GM12878 (cell line): ENCODE data around the gene NASP. TPM values are rescaled to one million over a fixed set of nuclear protein-coding genes. Genes with fewer than 3 reads are reported as not detected.
A peak's percentile ranks its signal among the peaks of the same experiment; 100 is the strongest.

Experiments used
- ATAC-seq: fragments of 200-7000 bp; cut with Tn5 transposase; 3 replicates; pipeline ENCODE4 v1.9.1; 2020; ENCODE audit warnings: mild to moderate bottlenecking, moderate library complexity
- BruUV-seq: library from RNA; stranded (reverse); fragments of 400-500 nt; replicated peaks from 2 replicates; lab custom pipeline; 2021; lab: Mats Ljungman, UMichigan
- CTCF ChIA-PET: fragments of 300-600 bp; sonication (Branson Sonifier 250); formaldehyde crosslinking; extraction: SDS; loops from one replicate; lab custom pipeline; 2021; ENCODE audit warnings: inconsistent platforms; lab: Yijun Ruan, JAX
- POLR2A ChIA-PET: fragments of 350-600 bp; formaldehyde crosslinking; extraction: SDS; loops from one replicate; lab custom pipeline; 2021; ENCODE audit warnings: inconsistent platforms; lab: Charles Lee
- RAD21 ChIA-PET: fragments of 300-600 bp; sonication (Branson Sonifier 250); formaldehyde crosslinking; loops from one replicate; lab custom pipeline; 2023; ENCODE audit warnings: antibody characterized with exemption; ENCODE audit not compliant: unreplicated experiment; lab: Charles Lee
- SMC1A ChIA-PET: fragments of 300-600 bp; sonication (Branson Sonifier 250); formaldehyde crosslinking; loops from one replicate; lab custom pipeline; 2023; ENCODE audit not compliant: unreplicated experiment, uncharacterized antibody; lab: Charles Lee
- DNase-seq: peaks from one replicate; pipeline ENCODE4 v3.0.0-alpha.2; 2011; ENCODE audit warnings: low read depth, low spot score
- FAIRE-seq: peaks from 3 replicates; lab custom pipeline; 2011; peaks lifted over from hg19 to GRCh38; lab: Jason Lieb, UNC
- H2AFZ ChIP-seq: 2 replicates; pipeline ENCODE4 v1.6.0; 2011; ENCODE audit warnings: low read depth, low read length, control low read depth; ENCODE audit not compliant: control insufficient read depth
- H3K27ac ChIP-seq: 2 replicates; pipeline ENCODE4 v1.5.1; 2011; ENCODE audit warnings: control low read depth; ENCODE audit not compliant: control insufficient read depth, insufficient read depth
- H3K27me3 ChIP-seq, 2 experiments: replicated peaks in 1 of 2; 2 replicates each; pipeline versions ENCODE4 v1.6.0 to v1.6.1; 2011; ENCODE audit warnings: low read length in 1 of 2; ENCODE audit not compliant: control insufficient read depth in 2 of 2, insufficient read depth in 2 of 2
- H3K36me3 ChIP-seq, 2 experiments: 2 replicates each; pipeline ENCODE4 v1.5.1; 2011; ENCODE audit warnings: low read length in 1 of 2; ENCODE audit not compliant: control insufficient read depth in 2 of 2, insufficient read depth in 2 of 2
- H3K4me1 ChIP-seq: 2 replicates; pipeline ENCODE4 v1.6.1; 2011; ENCODE audit warnings: mild to moderate bottlenecking, low read length, moderate library complexity, mixed read lengths; ENCODE audit not compliant: control insufficient read depth, insufficient read depth
- H3K4me2 ChIP-seq: 2 replicates; pipeline ENCODE4 v1.6.0; 2011; ENCODE audit warnings: control low read depth; ENCODE audit not compliant: control insufficient read depth, insufficient read depth
- H3K4me3 ChIP-seq: fragments of 200-600 bp; sonication (generic); 2 replicates; pipeline ENCODE4 v1.5.1; 2016
- H3K79me2 ChIP-seq: 2 replicates; pipeline ENCODE4 v1.6.0; 2011; ENCODE audit warnings: low read length; ENCODE audit not compliant: control insufficient read depth, insufficient read depth
- H3K9ac ChIP-seq: 2 replicates; pipeline ENCODE4 v1.8.0; 2011; ENCODE audit warnings: low read length, control low read depth, mixed read lengths; ENCODE audit not compliant: control insufficient read depth, insufficient read depth
- H3K9me3 ChIP-seq: replicated peaks from 3 replicates; pipeline ENCODE4 v1.5.1; 2011; ENCODE audit warnings: mild to moderate bottlenecking, low read length; ENCODE audit not compliant: control insufficient read depth, insufficient read depth
- H4K20me1 ChIP-seq: 2 replicates; pipeline ENCODE4 v1.6.0; 2011; ENCODE audit not compliant: control insufficient read depth, insufficient read depth
- CEBPB ChIP-seq, 2 experiments: fragments of 150-350 bp in 1 of 2; IDR thresholded peaks; 2 replicates each; pipeline ENCODE4 v1.6.1; 2012 to 2014; ENCODE audit warnings: low read depth in 2 of 2, low read length in 2 of 2, borderline replicate concordance in 1 of 2, inconsistent platforms in 1 of 2
- ESRRA ChIP-seq: IDR thresholded peaks from 2 replicates; pipeline ENCODE4 v1.6.1; 2012; ENCODE audit warnings: mild to moderate bottlenecking, low read length, improper control_type of control experiment
- IKZF1 ChIP-seq: fragments of 450-650 bp; conservative IDR thresholded peaks from 2 replicates; pipeline ENCODE4 v1.6.1; 2017; ENCODE audit warnings: antibody characterized with exemption, mild to moderate bottlenecking
- KAT2A ChIP-seq: conservative IDR thresholded peaks from 2 replicates; pipeline ENCODE4 v1.6.1; 2011; ENCODE audit warnings: low read depth, low read length; ENCODE audit not compliant: control insufficient read depth
- NR2F1 ChIP-seq: fragments of 450-650 bp; conservative IDR thresholded peaks from 2 replicates; pipeline ENCODE4 v1.6.1; 2017; ENCODE audit warnings: mild to moderate bottlenecking
- RAD21 ChIP-seq: IDR thresholded peaks from 2 replicates; pipeline ENCODE4 v1.6.1; 2011; ENCODE audit warnings: mild to moderate bottlenecking, low read depth, low read length, moderate library complexity; ENCODE audit not compliant: insufficient read depth
- RCOR1 ChIP-seq: conservative IDR thresholded peaks from 2 replicates; pipeline ENCODE4 v1.6.1; 2012; ENCODE audit warnings: low read depth, low read length, improper control_type of control experiment
- RELA ChIP-seq: fragments of 450-650 bp; IDR thresholded peaks from 2 replicates; pipeline ENCODE4 v1.8.0; 2014; ENCODE audit warnings: borderline replicate concordance; ENCODE audit not compliant: partially characterized antibody
- RUNX3 ChIP-seq: IDR thresholded peaks from 2 replicates; pipeline ENCODE4 v1.6.1; 2012; ENCODE audit warnings: low read length, inconsistent platforms
- SMAD5 ChIP-seq: IDR thresholded peaks from 2 replicates; pipeline ENCODE4 v1.6.1; 2016; ENCODE audit warnings: antibody characterized with exemption, low read depth
- WRNIP1 ChIP-seq: IDR thresholded peaks from 2 replicates; pipeline ENCODE4 v1.6.1; 2011; ENCODE audit warnings: low read depth, low read length, improper control_type of control experiment, borderline replicate concordance
- WGBS: methylation state at CpG from one replicate; pipeline ENCODE4 v1.1.6; 2016; ENCODE audit warnings: low lambda C conversion rate; ENCODE audit not compliant: insufficient replicate concordance, insufficient coverage; ENCODE audit errors: missing lambda C conversion rate; 5-methylcytosine and 5-hydroxymethylcytosine counted together
- in situ Hi-C: fragments of 300-500 bp; cut with MboI; formaldehyde crosslinking; loops from 9 replicates; pipeline ENCODE4 v1.14.3; 2018; ENCODE audit warnings: mixed read lengths
- intact Hi-C: fragments of 100-400 bp; cut with micrococcal nuclease; formaldehyde crosslinking; loops from one replicate; pipeline ENCODE4 v1.14.2; 2022; ENCODE audit not compliant: unreplicated experiment
- polyA plus RNA-seq, 11 experiments: library from polyadenylated mRNA; depleted of rRNA in 4 of 11; unstranded in 6 of 11; stranded (reverse) in 5 of 11; fragments of >200 nt; fragmentation: Nextera tagmentation in 4 of 11; fragmentation: Illumina TruSeq in 1 of 11; extraction: Ambion mirVana in 4 of 11; extraction: Trizol in 1 of 11; gene quantifications; 1 replicate in 1 of 11; 2 replicates in 10 of 11; pipeline versions ENCODE4 v1.2.1 to v1.2.3, GENCODE V29; 2011 to 2016; ENCODE audit warnings: inconsistent platforms in 2 of 11, missing spikeins in 2 of 11, low read depth in 1 of 11
- total RNA-seq, 4 experiments: library from RNA; depleted of rRNA in 3 of 4; stranded (reverse); fragments of >200 nt in 3 of 4; fragmentation: Illumina TruSeq in 1 of 4; extraction: Trizol in 1 of 4; gene quantifications; 2 replicates each; pipeline versions ENCODE4 v1.2.1 to v1.2.3, GENCODE V29; 2013 to 2021
- TF ChIP-seq, protein P1 (sequence below): fragments of 150-350 bp; IDR thresholded peaks from 2 replicates; pipeline ENCODE4 v1.6.1; 2016; ENCODE audit warnings: low read depth, low read length
- TF ChIP-seq, protein P2 (sequence below): IDR thresholded peaks from 2 replicates; pipeline ENCODE4 v1.6.1; 2012; ENCODE audit warnings: low read depth, low read length, improper control_type of control experiment
- TF ChIP-seq, protein P3 (sequence below): fragments of 450-650 bp; IDR thresholded peaks from 2 replicates; pipeline ENCODE4 v1.6.1; 2018; ENCODE audit warnings: borderline replicate concordance, mild to moderate bottlenecking; ENCODE audit not compliant: partially characterized antibody

The NASP gene
- total and polyA plus RNA-seq, 10 of the 15 experiments (the other 5 are each of a cell fraction or from before 2014, with no cell fraction given): 111 to 321 (median 205) TPM

DNA sequence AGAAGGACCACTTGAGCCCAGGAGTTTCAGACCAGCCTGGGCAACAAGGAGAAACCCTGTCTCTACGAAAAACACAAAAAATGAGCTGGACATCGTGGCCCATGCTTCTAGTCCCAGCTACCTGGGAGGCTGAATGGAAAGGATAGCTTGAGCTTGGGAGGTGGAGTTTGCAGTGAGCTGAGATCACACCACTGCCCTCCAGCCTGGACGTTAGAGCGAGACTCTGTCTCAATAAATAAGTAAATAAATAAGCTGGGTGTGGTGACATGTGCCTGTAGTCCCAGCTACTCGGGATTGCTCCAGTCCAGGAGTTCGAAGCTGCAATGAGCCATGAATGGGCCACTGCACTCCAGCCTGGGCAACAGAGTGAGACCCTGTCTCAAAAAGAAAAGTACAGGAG, 29.6 kb upstream of the NASP start (continued):
- TF ChIP-seq, protein P1, sequence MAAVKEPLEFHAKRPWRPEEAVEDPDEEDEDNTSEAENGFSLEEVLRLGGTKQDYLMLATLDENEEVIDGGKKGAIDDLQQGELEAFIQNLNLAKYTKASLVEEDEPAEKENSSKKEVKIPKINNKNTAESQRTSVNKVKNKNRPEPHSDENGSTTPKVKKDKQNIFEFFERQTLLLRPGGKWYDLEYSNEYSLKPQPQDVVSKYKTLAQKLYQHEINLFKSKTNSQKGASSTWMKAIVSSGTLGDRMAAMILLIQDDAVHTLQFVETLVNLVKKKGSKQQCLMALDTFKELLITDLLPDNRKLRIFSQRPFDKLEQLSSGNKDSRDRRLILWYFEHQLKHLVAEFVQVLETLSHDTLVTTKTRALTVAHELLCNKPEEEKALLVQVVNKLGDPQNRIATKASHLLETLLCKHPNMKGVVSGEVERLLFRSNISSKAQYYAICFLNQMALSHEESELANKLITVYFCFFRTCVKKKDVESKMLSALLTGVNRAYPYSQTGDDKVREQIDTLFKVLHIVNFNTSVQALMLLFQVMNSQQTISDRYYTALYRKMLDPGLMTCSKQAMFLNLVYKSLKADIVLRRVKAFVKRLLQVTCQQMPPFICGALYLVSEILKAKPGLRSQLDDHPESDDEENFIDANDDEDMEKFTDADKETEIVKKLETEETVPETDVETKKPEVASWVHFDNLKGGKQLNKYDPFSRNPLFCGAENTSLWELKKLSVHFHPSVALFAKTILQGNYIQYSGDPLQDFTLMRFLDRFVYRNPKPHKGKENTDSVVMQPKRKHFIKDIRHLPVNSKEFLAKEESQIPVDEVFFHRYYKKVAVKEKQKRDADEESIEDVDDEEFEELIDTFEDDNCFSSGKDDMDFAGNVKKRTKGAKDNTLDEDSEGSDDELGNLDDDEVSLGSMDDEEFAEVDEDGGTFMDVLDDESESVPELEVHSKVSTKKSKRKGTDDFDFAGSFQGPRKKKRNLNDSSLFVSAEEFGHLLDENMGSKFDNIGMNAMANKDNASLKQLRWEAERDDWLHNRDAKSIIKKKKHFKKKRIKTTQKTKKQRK: no peak
- no peak for TF ChIP-seq ESRRA
- TF ChIP-seq RCOR1: no peak
- TF ChIP-seq, protein P2, sequence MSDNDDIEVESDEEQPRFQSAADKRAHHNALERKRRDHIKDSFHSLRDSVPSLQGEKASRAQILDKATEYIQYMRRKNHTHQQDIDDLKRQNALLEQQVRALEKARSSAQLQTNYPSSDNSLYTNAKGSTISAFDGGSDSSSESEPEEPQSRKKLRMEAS: no peak

DNA sequence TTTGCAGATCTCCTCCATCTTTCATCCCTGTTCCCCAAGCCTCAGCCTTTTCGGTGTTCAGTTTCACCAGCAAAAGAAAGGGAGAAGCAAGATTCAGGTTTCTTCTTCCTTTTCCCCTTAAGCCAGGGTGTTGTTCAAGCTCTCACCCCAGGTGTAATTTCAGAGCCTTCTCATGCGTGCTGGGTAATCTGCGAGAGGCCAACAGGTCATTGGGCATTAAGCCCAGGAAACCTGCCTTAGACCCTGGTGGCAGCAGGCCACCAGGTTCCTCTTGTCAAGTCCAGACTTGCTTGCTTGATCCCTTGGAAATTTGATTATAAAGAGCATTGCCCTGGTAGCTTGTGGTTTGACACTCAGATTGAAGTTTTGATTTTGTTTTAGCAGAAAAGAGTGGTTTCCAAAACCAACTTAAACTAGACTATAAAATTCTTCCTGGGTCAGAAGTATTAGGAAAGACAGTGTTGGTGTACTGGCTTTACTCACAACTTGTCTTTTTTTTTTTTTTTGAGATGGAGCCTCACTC, 26.4 kb upstream of the NASP start:
- intact Hi-C loops (no loop called here), in situ Hi-C loops (no loop called here)
- ChIA-PET CTCF (interaction anchor here (0.6 to 1.6 kb wide), 8 partner anchors 9 to 58 kb away, joined by 3 to 17 read pairs (median 4); partner anchors contain the start of genes CCDC163, MMACHC and PRDX1), RAD21 (interaction anchor here (0.6 to 1.4 kb wide), 9 partner anchors 9 to 167 kb away, joined by 3 to 6 read pairs (median 3); partner anchors contain the start of genes CCDC163 and MMACHC), SMC1A (interaction anchor here (0.8 to 3.1 kb wide), 14 partner anchors 10 to 70 kb away, joined by 3 to 24 read pairs (median 4); partner anchors contain the start of gene PRDX1), POLR2A (interaction anchor here (0.6 to 4.1 kb wide), 9 partner anchors 12 to 218 kb away, joined by 3 to 24 read pairs (median 4); partner anchors contain the start of genes PRDX1 and TOE1)
- Histone ChIP-seq H3K4me2 (peak overlapping the region; percentile 59), H3K79me2 (peaks cover 35% of the 10 kb centered on the region), H3K9me3 (no peaks in the 10 kb centered on the region), H3K36me3 (peaks cover 6 to 22% of the 10 kb centered on the region in 2 experiments), H3K27me3 (no peaks in the 10 kb centered on the region), H3K27ac (peak overlapping the region; percentile 69), H2AFZ (no peak overlapping the region), H3K4me1 (peaks cover 7% of the 10 kb centered on the region), H3K4me3 (no peak overlapping the region), H4K20me1 (no peaks in the 10 kb centered on the region), H3K9ac (peak overlapping the region; percentile 26; the same call in 1 of the 2 replicates)
- ATAC-seq (peak; percentile 65), FAIRE-seq (no peak), DNase-seq (no peak)
- TF ChIP-seq, protein P3, sequence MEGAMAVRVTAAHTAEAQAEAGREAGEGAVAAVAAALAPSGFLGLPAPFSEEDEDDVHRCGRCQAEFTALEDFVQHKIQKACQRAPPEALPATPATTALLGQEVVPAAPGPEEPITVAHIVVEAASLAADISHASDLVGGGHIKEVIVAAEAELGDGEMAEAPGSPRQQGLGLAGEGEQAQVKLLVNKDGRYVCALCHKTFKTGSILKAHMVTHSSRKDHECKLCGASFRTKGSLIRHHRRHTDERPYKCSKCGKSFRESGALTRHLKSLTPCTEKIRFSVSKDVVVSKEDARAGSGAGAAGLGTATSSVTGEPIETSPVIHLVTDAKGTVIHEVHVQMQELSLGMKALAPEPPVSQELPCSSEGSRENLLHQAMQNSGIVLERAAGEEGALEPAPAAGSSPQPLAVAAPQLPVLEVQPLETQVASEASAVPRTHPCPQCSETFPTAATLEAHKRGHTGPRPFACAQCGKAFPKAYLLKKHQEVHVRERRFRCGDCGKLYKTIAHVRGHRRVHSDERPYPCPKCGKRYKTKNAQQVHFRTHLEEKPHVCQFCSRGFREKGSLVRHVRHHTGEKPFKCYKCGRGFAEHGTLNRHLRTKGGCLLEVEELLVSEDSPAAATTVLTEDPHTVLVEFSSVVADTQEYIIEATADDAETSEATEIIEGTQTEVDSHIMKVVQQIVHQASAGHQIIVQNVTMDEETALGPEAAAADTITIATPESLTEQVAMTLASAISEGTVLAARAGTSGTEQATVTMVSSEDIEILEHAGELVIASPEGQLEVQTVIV: no peak
- TF ChIP-seq RELA: no peak
- no peak for TF ChIP-seq SMAD5
- no peak for TF ChIP-seq CEBPB (IDR thresholded peaks at IDR 0.05; ENCODE audit: borderline replicate concordance in 1 of 2, low read depth in 2 of 2, low read length in 2 of 2)
- TF ChIP-seq IKZF1: 0 out of 2 replicates have a peak, but pooled peaks have one; percentile 45
- no peak for TF ChIP-seq KAT2A
- peak; percentile 71 for TF ChIP-seq NR2F1
- TF ChIP-seq RUNX3: 0 out of 2 replicates have a peak, but pooled peaks have one; percentile 17
- no peak for TF ChIP-seq RAD21
- no peak for TF ChIP-seq WRNIP1
- WGBS: 74% methylated on average over 3 of the region's 3 CpGs
- no TSS peak for BruUV-seq
